ENCODE results near the gene RAB36.

Gene RAB36

GRCh38 chr22:23211622-23212021, 66.3 kb downstream of the RAB36 start:
- no peak for DNase-seq

- DNase-seq = peak; percentile 57
Measured at GRCh38 chr22:23212061-23213021, 67.1 kb downstream of the RAB36 start.

- no peak for DNase-seq
Measured at GRCh38 chr22:23213022-23213555, 67.8 kb downstream of the RAB36 start.

- DNase-seq = no peak
Measured at GRCh38 chr22:23213581-23214334, 68.5 kb downstream of the RAB36 start.

Measured in DMS79 (cell line).